Spleen (tissue), 11 donors: Measurements from ENCODE around the gene KRT8. TPM values are rescaled to one million over a fixed set of nuclear protein-coding genes. Genes with fewer than 3 reads are reported as not detected.

Experiments
- DNase-seq: peaks from one replicate; pipeline ENCODE4 v3.0.0-alpha.2; 2020
- H3K27ac ChIP-seq, 8 donors: fragments of 200-600 bp; sonication (generic) in 7 of 8; 1 replicate in 4 of 8; 2 replicates in 4 of 8; pipeline versions ENCODE4 v1.5.0 to v1.8.0; 2016 to 2021; ENCODE audit warnings: inconsistent platforms in 4 of 8, mild to moderate bottlenecking in 4 of 8, moderate library complexity in 1 of 8
- H3K27me3 ChIP-seq, 7 donors: fragments of 200-600 bp; sonication (generic) in 6 of 7; replicated peaks in 1 of 7; 1 replicate in 4 of 7; 2 replicates in 3 of 7; pipeline versions ENCODE4 v1.5.0 to v1.8.0; 2016 to 2021; ENCODE audit warnings: inconsistent platforms in 3 of 7, mild to moderate bottlenecking in 1 of 7
- H3K36me3 ChIP-seq, 6 donors: fragments of 200-600 bp; sonication (generic) in 5 of 6; 1 replicate in 4 of 6; 2 replicates in 2 of 6; pipeline versions ENCODE4 v1.5.0 to v1.8.0; 2016 to 2021; ENCODE audit warnings: inconsistent platforms in 2 of 6
- H3K4me1 ChIP-seq, 6 donors: fragments of 200-600 bp; sonication (generic) in 5 of 6; 1 replicate in 3 of 6; 2 replicates in 3 of 6; pipeline versions ENCODE4 v1.5.0 to v1.8.0; 2016 to 2021; ENCODE audit warnings: inconsistent platforms in 3 of 6
- H3K4me3 ChIP-seq, 8 donors: fragments of 200-600 bp; sonication (generic) in 7 of 8; 1 replicate in 4 of 8; 2 replicates in 4 of 8; pipeline versions ENCODE4 v1.5.0 to v1.8.0; 2016 to 2021; ENCODE audit warnings: inconsistent platforms in 4 of 8, mild to moderate bottlenecking in 4 of 8, moderate library complexity in 2 of 8
- H3K9me3 ChIP-seq, 8 donors: fragments of 200-600 bp; sonication (generic) in 7 of 8; 1 replicate in 4 of 8; 2 replicates in 4 of 8; pipeline versions ENCODE4 v1.5.0 to v1.8.0; 2016 to 2021; ENCODE audit warnings: inconsistent platforms in 4 of 8
- CTCF ChIP-seq, 11 experiments: fragments of 200-600 bp in 7 of 11; fragments of 450-650 bp in 4 of 11; sonication (generic) in 4 of 11; IDR thresholded peaks in 8 of 11; conservative IDR thresholded peaks in 3 of 11; 1 replicate in 7 of 11; 2 replicates in 4 of 11; pipeline versions ENCODE4 v1.4.0 to v1.8.0; 2016 to 2021; ENCODE audit warnings: antibody characterized with exemption in 11 of 11, inconsistent platforms in 4 of 11, mild to moderate bottlenecking in 1 of 11
- POLR2A ChIP-seq, 3 donors: fragments of 450-650 bp; IDR thresholded peaks; one replicate each; pipeline ENCODE4 v1.5.1; 2017; ENCODE audit warnings: antibody characterized with exemption in 3 of 3, mild to moderate bottlenecking in 1 of 3
- POLR2AphosphoS5 ChIP-seq, 3 donors: sonication (generic); formaldehyde crosslinking; IDR thresholded peaks; one replicate each; pipeline ENCODE4 v1.5.1; 2017; ENCODE audit warnings: antibody characterized with exemption in 3 of 3
- WGBS, 5 donors: extraction: QIAGEN DNeasy Blood & Tissue Kit in 3 of 5; methylation state at CpG; one replicate each; pipeline versions ENCODE4 v1.1.5 to v1.1.7; 2013 to 2018; 5-methylcytosine and 5-hydroxymethylcytosine counted together
- intact Hi-C: fragments of 100-400 bp; cut with DNase I; formaldehyde crosslinking; loops from one replicate; pipeline ENCODE4 v1.15.0; 2023; ENCODE audit warnings: low total_unique reads
- polyA plus RNA-seq, 3 donors: library from polyadenylated mRNA; stranded (reverse); fragments of 200-250 nt; gene quantifications; one replicate each; pipeline ENCODE4 v1.2.1, GENCODE V29; 2013
- total RNA-seq, 7 donors: library from RNA; depleted of rRNA in 3 of 7; stranded (reverse); fragments of >200 nt in 3 of 7; fragmentation: NEBNext Ultra II Directional in 4 of 7; extraction: Animal tissue kit (Norgen Biotek cat#: 25700) in 4 of 7; gene quantifications; one replicate each; pipeline versions ENCODE4 v1.1.0 to v1.2.1, GENCODE V29; 2016 to 2021
- donor health status: healthy with polysubstance abuse.
- donor health status: DM: no; HTN: no; CAD: no; lungs with moderate emphysema.
- donor health status: DM: no; HTN: no; CAD: no.
- donor health status: Bipolar disorder and iron deficiency.
- donor health status: healthy.
- donor health status: DM: no; HTN: no; CAD: no.
- donor health status: DM: yes; HTN: yes; CAD: no.

The KRT8 gene
- total and polyA plus RNA-seq, 10 donors = 10.0 to 23.1 (median 18.9) TPM

GRCh38 chr12:52901715-52902541 is 2.9 kb downstream of the KRT8 start:
- TF ChIP-seq POLR2AphosphoS5 (IDR thresholded peaks at IDR 0.05) (no peak), CTCF (IDR thresholded peaks at IDR 0.05 in 8 of 11, conservative IDR thresholded peaks at IDR 0.05 in 3 of 11) (no peak), POLR2A (IDR thresholded peaks at IDR 0.05) (no peak)
- H3K27me3 ChIP-seq = peaks cover 0 to 18% (median 0%) of the 10 kb centered on the region in 7 donors
- H3K4me3 ChIP-seq = no peak overlapping the region
- WGBS, 5 donors = 86 to 90% (median 89%) methylated on average over 13 of the region's 13 CpGs
- no peak for DNase-seq
- no peak overlapping the region for H3K27ac ChIP-seq
- H3K9me3 ChIP-seq = no peaks in the 10 kb centered on the region
- H3K36me3 ChIP-seq = no peaks in the 10 kb centered on the region
- intact Hi-C loops = no loop called here
- H3K4me1 ChIP-seq = peaks cover 0 to 18% (median 11%) of the 10 kb centered on the region in 6 donors

GRCh38 chr12:52900896-52901714 is 3.8 kb downstream of the KRT8 start:
- WGBS, 5 donors = 71 to 79% (median 78%) methylated on average over 7 of the region's 7 CpGs
- Histone ChIP-seq H3K27ac (no peak overlapping the region), H3K4me1 (peaks cover 0 to 16% (median 10%) of the 10 kb centered on the region in 6 donors), H3K36me3 (no peaks in the 10 kb centered on the region), H3K9me3 (no peaks in the 10 kb centered on the region), H3K4me3 (no peak overlapping the region), H3K27me3 (peaks cover 0 to 18% (median 0%) of the 10 kb centered on the region in 7 donors)
- no peak for TF ChIP-seq POLR2A (IDR thresholded peaks at IDR 0.05)
- intact Hi-C loops = no loop called here
- DNase-seq = no peak

- Histone ChIP-seq H3K4me3 (no peak overlapping the region), H3K27ac (no peak overlapping the region), H3K36me3 (no peaks in the 10 kb centered on the region), H3K9me3 (no peaks in the 10 kb centered on the region), H3K27me3 (peaks cover 0 to 18% (median 0%) of the 10 kb centered on the region in 7 donors), H3K4me1 (peaks cover 0 to 16% (median 10%) of the 10 kb centered on the region in 6 donors)
- no peak for DNase-seq
- no peak for TF ChIP-seq CTCF (IDR thresholded peaks at IDR 0.05 in 8 of 11, conservative IDR thresholded peaks at IDR 0.05 in 3 of 11)
- no peak for TF ChIP-seq POLR2A (IDR thresholded peaks at IDR 0.05)
- TF ChIP-seq POLR2AphosphoS5 (IDR thresholded peaks at IDR 0.05) = no peak
- intact Hi-C loops = no loop called here
- 73 to 84% (median 79%) methylated on average over 7 to 9 of the region's 9 CpGs for WGBS, 5 donors
Observed at GRCh38 chr12:52900166-52900895, 4.5 kb downstream of the KRT8 start.

- no peak for DNase-seq
- TF ChIP-seq POLR2A (IDR thresholded peaks at IDR 0.05) = no peak
- no peak for TF ChIP-seq POLR2AphosphoS5 (IDR thresholded peaks at IDR 0.05)
- no peak for TF ChIP-seq CTCF (IDR thresholded peaks at IDR 0.05 in 8 of 11, conservative IDR thresholded peaks at IDR 0.05 in 3 of 11)
- Histone ChIP-seq H3K27ac (no peak overlapping the region), H3K4me1 (peaks cover 0 to 16% (median 10%) of the 10 kb centered on the region in 6 donors), H3K4me3 (no peak overlapping the region), H3K27me3 (peaks cover 0 to 18% (median 0%) of the 10 kb centered on the region in 7 donors), H3K36me3 (no peaks in the 10 kb centered on the region), H3K9me3 (no peaks in the 10 kb centered on the region)
- intact Hi-C loops = no loop called here
- 85 to 93% (median 90%) methylated on average over 13 of the region's 13 CpGs for WGBS, 5 donors
Observed at GRCh38 chr12:52899338-52900035, 5.4 kb downstream of the KRT8 start.
